ENCODE results near the gene ANKK1.

ANKK1 gene

DNA sequence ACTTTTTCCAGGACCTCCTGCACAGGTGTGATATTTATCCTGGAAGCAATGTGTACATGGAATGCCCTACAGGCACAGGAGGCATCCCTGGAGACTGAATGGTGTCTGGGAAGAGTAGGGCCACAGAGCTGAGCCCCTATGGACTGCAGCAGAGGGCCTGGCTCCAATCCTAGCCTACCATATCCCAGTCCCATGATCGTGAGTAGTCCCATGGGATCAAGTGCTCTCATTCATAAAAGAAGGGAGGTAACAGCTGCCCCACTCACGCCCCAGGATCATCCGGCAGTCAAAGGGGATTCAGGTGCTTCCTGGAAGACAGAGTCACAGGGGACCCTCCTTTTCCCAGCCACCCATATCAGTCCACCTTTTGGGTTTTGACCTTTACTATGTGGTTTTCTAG, 24.0 kb downstream of the ANKK1 start:
- Histone ChIP-seq H3K4me3 (IDR thresholded peaks at IDR 0.05; ENCODE audit: insufficient read depth, low read depth, low read length) (no peak overlapping the region), H4K20me1 (ENCODE audit: insufficient read depth) (no peaks in the 10 kb centered on the region), H3K4me2 (no peak overlapping the region), H3K4me1 (ENCODE audit: low read depth, poor library complexity, severe bottlenecking) (no peaks in the 10 kb centered on the region), H3K9ac (no peak overlapping the region), H3K79me2 (ENCODE audit: insufficient read depth, low read depth) (no peaks in the 10 kb centered on the region), H3K27ac (no peak overlapping the region), H3K36me3 (ENCODE audit: insufficient read depth) (no peaks in the 10 kb centered on the region), H3K27me3 (ENCODE audit: insufficient read depth, low read depth) (no peaks in the 10 kb centered on the region), H2AFZ (ENCODE audit: low read depth) (no peak overlapping the region)
- TF ChIP-seq, protein P1, sequence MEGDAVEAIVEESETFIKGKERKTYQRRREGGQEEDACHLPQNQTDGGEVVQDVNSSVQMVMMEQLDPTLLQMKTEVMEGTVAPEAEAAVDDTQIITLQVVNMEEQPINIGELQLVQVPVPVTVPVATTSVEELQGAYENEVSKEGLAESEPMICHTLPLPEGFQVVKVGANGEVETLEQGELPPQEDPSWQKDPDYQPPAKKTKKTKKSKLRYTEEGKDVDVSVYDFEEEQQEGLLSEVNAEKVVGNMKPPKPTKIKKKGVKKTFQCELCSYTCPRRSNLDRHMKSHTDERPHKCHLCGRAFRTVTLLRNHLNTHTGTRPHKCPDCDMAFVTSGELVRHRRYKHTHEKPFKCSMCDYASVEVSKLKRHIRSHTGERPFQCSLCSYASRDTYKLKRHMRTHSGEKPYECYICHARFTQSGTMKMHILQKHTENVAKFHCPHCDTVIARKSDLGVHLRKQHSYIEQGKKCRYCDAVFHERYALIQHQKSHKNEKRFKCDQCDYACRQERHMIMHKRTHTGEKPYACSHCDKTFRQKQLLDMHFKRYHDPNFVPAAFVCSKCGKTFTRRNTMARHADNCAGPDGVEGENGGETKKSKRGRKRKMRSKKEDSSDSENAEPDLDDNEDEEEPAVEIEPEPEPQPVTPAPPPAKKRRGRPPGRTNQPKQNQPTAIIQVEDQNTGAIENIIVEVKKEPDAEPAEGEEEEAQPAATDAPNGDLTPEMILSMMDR (conservative IDR thresholded peaks at IDR 0.05; ENCODE audit: low read depth, low read length) = no peak

DNA sequence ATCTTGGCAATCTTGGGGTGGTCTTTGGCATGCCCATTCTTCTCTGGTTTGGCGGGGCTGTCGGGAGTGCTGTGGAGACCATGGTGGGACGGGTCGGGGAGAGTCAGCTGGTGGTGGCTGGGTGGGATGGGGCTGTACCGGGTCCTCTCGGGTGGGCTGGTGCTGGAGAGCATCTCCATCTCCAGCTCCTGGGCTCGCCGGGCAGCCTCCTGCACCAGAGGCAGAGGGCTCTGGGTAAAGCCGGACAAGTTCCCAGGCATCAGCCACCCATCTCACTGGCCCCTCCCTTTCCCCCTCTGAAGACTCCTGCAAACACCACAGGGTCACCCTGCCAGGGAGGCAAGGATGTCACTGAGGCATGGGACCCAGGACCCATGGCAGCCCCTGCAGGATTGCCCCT, 25.1 kb downstream of the ANKK1 start:
- TF ChIP-seq, protein P1 (conservative IDR thresholded peaks at IDR 0.05; ENCODE audit: low read depth, low read length) = no peak
- Histone ChIP-seq H2AFZ (ENCODE audit: low read depth) (no peak overlapping the region), H3K36me3 (ENCODE audit: insufficient read depth) (no peaks in the 10 kb centered on the region), H3K27ac (no peak overlapping the region), H3K4me2 (no peak overlapping the region), H3K9ac (no peak overlapping the region), H4K20me1 (ENCODE audit: insufficient read depth) (no peaks in the 10 kb centered on the region), H3K79me2 (ENCODE audit: insufficient read depth, low read depth) (no peaks in the 10 kb centered on the region), H3K4me1 (ENCODE audit: low read depth, poor library complexity, severe bottlenecking) (peaks cover 8% of the 10 kb centered on the region), H3K4me3 (IDR thresholded peaks at IDR 0.05; ENCODE audit: insufficient read depth, low read depth, low read length) (no peak overlapping the region), H3K27me3 (ENCODE audit: insufficient read depth, low read depth) (no peaks in the 10 kb centered on the region)

DNA sequence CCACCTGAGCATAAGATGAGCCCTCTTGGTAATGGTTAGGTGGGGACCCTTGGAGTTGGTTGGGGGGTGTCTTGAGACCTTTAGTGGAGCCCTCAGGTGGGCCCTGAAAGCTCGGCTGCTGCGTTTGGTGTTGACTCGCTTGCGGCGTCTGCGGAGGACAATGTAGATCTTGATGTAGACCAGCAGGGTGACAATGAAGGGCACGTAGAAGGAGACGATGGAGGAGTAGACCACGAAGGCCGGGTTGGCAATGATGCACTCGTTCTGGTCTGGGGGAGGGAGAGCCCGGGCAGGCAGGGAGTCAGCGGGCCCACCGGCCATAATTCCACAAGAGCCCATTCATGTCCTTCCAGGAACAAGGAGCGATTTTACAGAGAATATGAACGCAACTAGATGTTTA, 27.8 kb downstream of the ANKK1 start:
- Histone ChIP-seq H3K27ac (no peak overlapping the region), H3K36me3 (ENCODE audit: insufficient read depth) (no peaks in the 10 kb centered on the region), H3K9ac (no peak overlapping the region), H3K4me3 (IDR thresholded peaks at IDR 0.05; ENCODE audit: insufficient read depth, low read depth, low read length) (no peak overlapping the region), H3K79me2 (ENCODE audit: insufficient read depth, low read depth) (no peaks in the 10 kb centered on the region), H3K4me2 (no peak overlapping the region), H3K27me3 (ENCODE audit: insufficient read depth, low read depth) (no peaks in the 10 kb centered on the region), H2AFZ (ENCODE audit: low read depth) (no peak overlapping the region), H3K4me1 (ENCODE audit: low read depth, poor library complexity, severe bottlenecking) (peaks cover 10% of the 10 kb centered on the region), H4K20me1 (ENCODE audit: insufficient read depth) (no peaks in the 10 kb centered on the region)
- TF ChIP-seq, protein P1 (conservative IDR thresholded peaks at IDR 0.05; ENCODE audit: low read depth, low read length) = no peak

DNA sequence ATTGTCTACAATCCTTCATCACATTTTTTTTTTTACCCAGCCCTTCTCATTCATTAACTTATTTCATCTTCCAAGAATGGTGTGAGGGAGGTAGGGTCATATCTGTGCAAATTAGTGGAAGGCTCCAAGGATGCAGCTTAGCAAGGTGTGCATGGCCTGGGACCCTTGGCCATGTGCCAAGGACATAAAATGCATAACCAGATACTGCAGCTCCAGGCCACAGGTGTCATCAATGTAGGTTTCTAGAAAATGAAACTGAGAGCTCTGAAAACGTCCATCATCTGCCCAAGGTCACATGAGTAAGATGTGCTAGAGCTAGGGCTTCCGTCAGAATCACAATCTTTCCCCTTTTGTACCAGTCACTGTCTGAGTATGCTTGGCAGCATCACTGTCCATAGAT, 29.8 kb downstream of the ANKK1 start:
- Histone ChIP-seq H2AFZ (ENCODE audit: low read depth) (no peak overlapping the region), H3K4me2 (no peak overlapping the region), H3K27me3 (ENCODE audit: insufficient read depth, low read depth) (no peaks in the 10 kb centered on the region), H3K9ac (no peak overlapping the region), H4K20me1 (ENCODE audit: insufficient read depth) (no peaks in the 10 kb centered on the region), H3K79me2 (ENCODE audit: insufficient read depth, low read depth) (no peaks in the 10 kb centered on the region), H3K4me1 (ENCODE audit: low read depth, poor library complexity, severe bottlenecking) (peaks cover 10% of the 10 kb centered on the region), H3K4me3 (IDR thresholded peaks at IDR 0.05; ENCODE audit: insufficient read depth, low read depth, low read length) (no peak overlapping the region), H3K36me3 (ENCODE audit: insufficient read depth) (no peaks in the 10 kb centered on the region), H3K27ac (no peak overlapping the region)
- TF ChIP-seq, protein P1 (conservative IDR thresholded peaks at IDR 0.05; ENCODE audit: low read depth, low read length) = no peak

All from KMS-11 (cell line).